Measurements from ENCODE around the gene GALNS.

GRCh38 chr16:88775825-88776224, 80.9 kb downstream of the GALNS start:
- no peak for TF ChIP-seq CTCF (IDR thresholded peaks at IDR 0.05)
- TF ChIP-seq POLR2A (IDR thresholded peaks at IDR 0.05): no peak
